ENCODE measurements around the gene MARCHF4.

GRCh38 chr2:216344950-216345300 lies 27.4 kb downstream of the MARCHF4 start:
- TF ChIP-seq, protein P1, sequence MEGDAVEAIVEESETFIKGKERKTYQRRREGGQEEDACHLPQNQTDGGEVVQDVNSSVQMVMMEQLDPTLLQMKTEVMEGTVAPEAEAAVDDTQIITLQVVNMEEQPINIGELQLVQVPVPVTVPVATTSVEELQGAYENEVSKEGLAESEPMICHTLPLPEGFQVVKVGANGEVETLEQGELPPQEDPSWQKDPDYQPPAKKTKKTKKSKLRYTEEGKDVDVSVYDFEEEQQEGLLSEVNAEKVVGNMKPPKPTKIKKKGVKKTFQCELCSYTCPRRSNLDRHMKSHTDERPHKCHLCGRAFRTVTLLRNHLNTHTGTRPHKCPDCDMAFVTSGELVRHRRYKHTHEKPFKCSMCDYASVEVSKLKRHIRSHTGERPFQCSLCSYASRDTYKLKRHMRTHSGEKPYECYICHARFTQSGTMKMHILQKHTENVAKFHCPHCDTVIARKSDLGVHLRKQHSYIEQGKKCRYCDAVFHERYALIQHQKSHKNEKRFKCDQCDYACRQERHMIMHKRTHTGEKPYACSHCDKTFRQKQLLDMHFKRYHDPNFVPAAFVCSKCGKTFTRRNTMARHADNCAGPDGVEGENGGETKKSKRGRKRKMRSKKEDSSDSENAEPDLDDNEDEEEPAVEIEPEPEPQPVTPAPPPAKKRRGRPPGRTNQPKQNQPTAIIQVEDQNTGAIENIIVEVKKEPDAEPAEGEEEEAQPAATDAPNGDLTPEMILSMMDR (IDR thresholded peaks at IDR 0.05), result no peak
- TF ChIP-seq, protein P2, sequence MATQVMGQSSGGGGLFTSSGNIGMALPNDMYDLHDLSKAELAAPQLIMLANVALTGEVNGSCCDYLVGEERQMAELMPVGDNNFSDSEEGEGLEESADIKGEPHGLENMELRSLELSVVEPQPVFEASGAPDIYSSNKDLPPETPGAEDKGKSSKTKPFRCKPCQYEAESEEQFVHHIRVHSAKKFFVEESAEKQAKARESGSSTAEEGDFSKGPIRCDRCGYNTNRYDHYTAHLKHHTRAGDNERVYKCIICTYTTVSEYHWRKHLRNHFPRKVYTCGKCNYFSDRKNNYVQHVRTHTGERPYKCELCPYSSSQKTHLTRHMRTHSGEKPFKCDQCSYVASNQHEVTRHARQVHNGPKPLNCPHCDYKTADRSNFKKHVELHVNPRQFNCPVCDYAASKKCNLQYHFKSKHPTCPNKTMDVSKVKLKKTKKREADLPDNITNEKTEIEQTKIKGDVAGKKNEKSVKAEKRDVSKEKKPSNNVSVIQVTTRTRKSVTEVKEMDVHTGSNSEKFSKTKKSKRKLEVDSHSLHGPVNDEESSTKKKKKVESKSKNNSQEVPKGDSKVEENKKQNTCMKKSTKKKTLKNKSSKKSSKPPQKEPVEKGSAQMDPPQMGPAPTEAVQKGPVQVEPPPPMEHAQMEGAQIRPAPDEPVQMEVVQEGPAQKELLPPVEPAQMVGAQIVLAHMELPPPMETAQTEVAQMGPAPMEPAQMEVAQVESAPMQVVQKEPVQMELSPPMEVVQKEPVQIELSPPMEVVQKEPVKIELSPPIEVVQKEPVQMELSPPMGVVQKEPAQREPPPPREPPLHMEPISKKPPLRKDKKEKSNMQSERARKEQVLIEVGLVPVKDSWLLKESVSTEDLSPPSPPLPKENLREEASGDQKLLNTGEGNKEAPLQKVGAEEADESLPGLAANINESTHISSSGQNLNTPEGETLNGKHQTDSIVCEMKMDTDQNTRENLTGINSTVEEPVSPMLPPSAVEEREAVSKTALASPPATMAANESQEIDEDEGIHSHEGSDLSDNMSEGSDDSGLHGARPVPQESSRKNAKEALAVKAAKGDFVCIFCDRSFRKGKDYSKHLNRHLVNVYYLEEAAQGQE (IDR thresholded peaks at IDR 0.05; ENCODE audit: insufficient read depth in 1 of 2, low read depth in 2 of 2, low read length in 1 of 2), result no peak
- TF ChIP-seq SIN3A (IDR thresholded peaks at IDR 0.05; ENCODE audit: borderline replicate concordance, insufficient read depth, low read depth, low read length) (no peak), POLR2AphosphoS5 (IDR thresholded peaks at IDR 0.05; ENCODE audit: low read depth, low read length) (no peak), TCF7L2 (IDR thresholded peaks at IDR 0.05; ENCODE audit: low read depth, low read length) (no peak)
